GM12891 (cell line): ENCODE measurements around the gene RBM28.

Experiments
- PAX5 ChIP-seq: IDR thresholded peaks from 2 replicates; pipeline ENCODE4 v1.6.1; 2011; ENCODE audit warnings: low read length, moderate library complexity, mild to moderate bottlenecking; ENCODE audit not compliant: insufficient read depth, severe bottlenecking
- POLR2A ChIP-seq: IDR thresholded peaks from 2 replicates; pipeline ENCODE4 v1.6.1; 2011; ENCODE audit warnings: low read depth, low read length, control low read depth
- POLR2AphosphoS5 ChIP-seq: IDR thresholded peaks from 2 replicates; pipeline ENCODE4 v1.6.1; 2011; ENCODE audit warnings: low read depth, low read length, control low read depth
- POU2F2 ChIP-seq: IDR thresholded peaks from 2 replicates; pipeline ENCODE4 v1.6.1; 2011; ENCODE audit warnings: low read depth, mild to moderate bottlenecking, control low read depth, low read length, moderate library complexity
- SPI1 ChIP-seq: IDR thresholded peaks from 2 replicates; pipeline ENCODE4 v1.6.1; 2011; ENCODE audit warnings: low read depth, low read length, control low read depth
- TAF1 ChIP-seq: IDR thresholded peaks from 2 replicates; pipeline ENCODE4 v1.6.1; 2011; ENCODE audit warnings: low read depth, low read length, control low read depth

DNA sequence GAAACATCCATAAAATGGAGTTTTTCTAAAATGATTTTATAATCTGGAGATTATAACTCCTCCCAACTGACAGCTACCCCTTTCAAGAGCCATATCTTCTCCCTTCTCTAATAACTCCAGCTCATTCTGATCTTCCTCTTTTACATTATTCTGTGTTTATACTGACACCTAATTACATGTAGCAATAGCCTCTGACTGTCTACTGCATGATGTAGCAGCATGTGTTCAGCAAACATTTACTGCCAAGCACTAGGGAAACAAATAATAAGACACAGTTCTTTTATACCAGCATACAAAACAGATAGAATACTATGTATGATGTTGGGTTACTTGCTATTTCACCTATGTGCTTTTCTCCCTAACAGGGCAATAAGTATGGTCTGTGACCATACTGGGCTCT is 20.7 kb downstream of the RBM28 start:
- TF ChIP-seq POLR2AphosphoS5 (no peak), POLR2A (no peak), TAF1 (no peak), POU2F2 (no peak), SPI1 (no peak), PAX5 (no peak)
